HEK293 (cell line): Measurements from ENCODE around the gene CSNK1G3.

Experiments
- HOXC10 ChIP-seq: sonication (generic); formaldehyde crosslinking; IDR thresholded peaks from 2 replicates; pipeline ENCODE4 v1.8.1; 2023; ENCODE audit warnings: mild to moderate bottlenecking, missing genetic modification reagents
- KLF10 ChIP-seq: fragments of 450-650 bp; IDR thresholded peaks from 2 replicates; pipeline ENCODE4 v1.5.1; 2018; ENCODE audit warnings: missing biosample characterization, mild to moderate bottlenecking, missing genetic modification characterization
- KLF7 ChIP-seq: fragments of 450-650 bp; formaldehyde crosslinking; IDR thresholded peaks from 2 replicates; pipeline ENCODE4 v1.5.1; 2016; ENCODE audit warnings: missing biosample characterization, missing genetic modification characterization, borderline replicate concordance
- MZF1 ChIP-seq: fragments of 450-650 bp; formaldehyde crosslinking; IDR thresholded peaks from 2 replicates; pipeline ENCODE4 v1.5.1; 2017; ENCODE audit warnings: missing biosample characterization, missing genetic modification characterization, borderline replicate concordance
- RBAK ChIP-seq: fragments of 450-650 bp; formaldehyde crosslinking; IDR thresholded peaks from 2 replicates; pipeline ENCODE4 v1.5.1; 2016; ENCODE audit warnings: missing biosample characterization, missing genetic modification characterization
- SALL2 ChIP-seq: fragments of 450-650 bp; formaldehyde crosslinking; IDR thresholded peaks from 2 replicates; pipeline ENCODE4 v1.5.0; 2017; ENCODE audit warnings: missing biosample characterization, mild to moderate bottlenecking, missing genetic modification characterization, borderline replicate concordance
- SP3 ChIP-seq: fragments of 450-650 bp; formaldehyde crosslinking; IDR thresholded peaks from 2 replicates; pipeline ENCODE4 v1.5.1; 2016; ENCODE audit warnings: missing biosample characterization, missing genetic modification characterization
- YY2 ChIP-seq: fragments of 450-650 bp; formaldehyde crosslinking; IDR thresholded peaks from 2 replicates; pipeline ENCODE4 v1.5.1; 2016; ENCODE audit warnings: missing biosample characterization, missing genetic modification characterization
- ZFHX2 ChIP-seq: fragments of 450-650 bp; formaldehyde crosslinking; conservative IDR thresholded peaks from 2 replicates; pipeline ENCODE4 v1.5.1; 2016; ENCODE audit warnings: missing biosample characterization, missing genetic modification characterization
- ZNF112 ChIP-seq: fragments of 450-650 bp; formaldehyde crosslinking; IDR thresholded peaks from 2 replicates; pipeline ENCODE4 v1.5.0; 2017; ENCODE audit warnings: missing biosample characterization, missing genetic modification characterization
- ZNF16 ChIP-seq: fragments of 450-650 bp; formaldehyde crosslinking; IDR thresholded peaks from 2 replicates; pipeline ENCODE4 v1.5.1; 2016; ENCODE audit warnings: low read depth, missing biosample characterization, missing genetic modification characterization
- ZNF223 ChIP-seq: fragments of 450-650 bp; formaldehyde crosslinking; IDR thresholded peaks from 2 replicates; pipeline ENCODE4 v1.5.1; 2016; ENCODE audit warnings: missing biosample characterization, missing genetic modification characterization
- ZNF302 ChIP-seq: fragments of 450-650 bp; formaldehyde crosslinking; IDR thresholded peaks from 2 replicates; pipeline ENCODE4 v1.5.1; 2016; ENCODE audit warnings: missing biosample characterization, missing genetic modification characterization, low read depth
- ZNF571 ChIP-seq: fragments of 450-650 bp; formaldehyde crosslinking; IDR thresholded peaks from 2 replicates; pipeline ENCODE4 v1.5.0; 2017; ENCODE audit warnings: missing biosample characterization, missing genetic modification characterization
- ZNF610 ChIP-seq: fragments of 450-650 bp; formaldehyde crosslinking; IDR thresholded peaks from 2 replicates; pipeline ENCODE4 v1.5.1; 2016; ENCODE audit warnings: missing biosample characterization, missing genetic modification characterization, borderline replicate concordance
- ZNF621 ChIP-seq: fragments of 450-650 bp; formaldehyde crosslinking; IDR thresholded peaks from 2 replicates; pipeline ENCODE4 v1.5.1; 2017; ENCODE audit warnings: missing biosample characterization, missing genetic modification characterization
- ZNF626 ChIP-seq: fragments of 450-650 bp; sonication (Bioruptor Pico); formaldehyde crosslinking; IDR thresholded peaks from 2 replicates; pipeline ENCODE4 v1.5.1; 2018; ENCODE audit warnings: missing biosample characterization, missing genetic modification characterization, inconsistent platforms
- ZNF777 ChIP-seq: fragments of 450-650 bp; formaldehyde crosslinking; IDR thresholded peaks from 2 replicates; pipeline ENCODE4 v1.5.1; 2017; ENCODE audit warnings: missing biosample characterization, missing genetic modification characterization, borderline replicate concordance
- ZNF830 ChIP-seq: fragments of 450-650 bp; IDR thresholded peaks from 2 replicates; pipeline ENCODE4 v1.5.0; 2018; ENCODE audit warnings: missing biosample characterization, missing genetic modification characterization, low read depth, mild to moderate bottlenecking, moderate library complexity
- ZSCAN16 ChIP-seq: fragments of 450-650 bp; formaldehyde crosslinking; IDR thresholded peaks from 2 replicates; pipeline ENCODE4 v1.5.1; 2016; ENCODE audit warnings: missing biosample characterization, missing genetic modification characterization
- TF ChIP-seq, protein P1 (sequence below): fragments of 450-650 bp; formaldehyde crosslinking; IDR thresholded peaks from 2 replicates; pipeline ENCODE4 v1.5.1; 2016; ENCODE audit warnings: missing biosample characterization, missing genetic modification characterization
- TF ChIP-seq, protein P2 (sequence below): fragments of 450-650 bp; formaldehyde crosslinking; conservative IDR thresholded peaks from 2 replicates; pipeline ENCODE4 v1.5.1; 2016; ENCODE audit warnings: low read depth, missing biosample characterization, missing genetic modification characterization
- TF ChIP-seq, protein P3 (sequence below): fragments of 450-650 bp; formaldehyde crosslinking; IDR thresholded peaks from 2 replicates; pipeline ENCODE4 v1.5.1; 2016; ENCODE audit warnings: missing biosample characterization, missing genetic modification characterization
- TF ChIP-seq, protein P4 (sequence below): fragments of 450-650 bp; formaldehyde crosslinking; IDR thresholded peaks from 2 replicates; pipeline ENCODE4 v1.5.1; 2016; ENCODE audit warnings: missing biosample characterization, missing genetic modification characterization
- TF ChIP-seq, protein P5 (sequence below): fragments of 450-650 bp; IDR thresholded peaks from 2 replicates; pipeline ENCODE4 v1.5.1; 2018; ENCODE audit warnings: missing biosample characterization, missing genetic modification characterization
- TF ChIP-seq, protein P6 (sequence below): fragments of 450-650 bp; formaldehyde crosslinking; IDR thresholded peaks from 2 replicates; pipeline ENCODE4 v1.5.1; 2017; ENCODE audit warnings: missing biosample characterization, mild to moderate bottlenecking, missing genetic modification characterization, moderate library complexity

The CSNK1G3 gene

DNA sequence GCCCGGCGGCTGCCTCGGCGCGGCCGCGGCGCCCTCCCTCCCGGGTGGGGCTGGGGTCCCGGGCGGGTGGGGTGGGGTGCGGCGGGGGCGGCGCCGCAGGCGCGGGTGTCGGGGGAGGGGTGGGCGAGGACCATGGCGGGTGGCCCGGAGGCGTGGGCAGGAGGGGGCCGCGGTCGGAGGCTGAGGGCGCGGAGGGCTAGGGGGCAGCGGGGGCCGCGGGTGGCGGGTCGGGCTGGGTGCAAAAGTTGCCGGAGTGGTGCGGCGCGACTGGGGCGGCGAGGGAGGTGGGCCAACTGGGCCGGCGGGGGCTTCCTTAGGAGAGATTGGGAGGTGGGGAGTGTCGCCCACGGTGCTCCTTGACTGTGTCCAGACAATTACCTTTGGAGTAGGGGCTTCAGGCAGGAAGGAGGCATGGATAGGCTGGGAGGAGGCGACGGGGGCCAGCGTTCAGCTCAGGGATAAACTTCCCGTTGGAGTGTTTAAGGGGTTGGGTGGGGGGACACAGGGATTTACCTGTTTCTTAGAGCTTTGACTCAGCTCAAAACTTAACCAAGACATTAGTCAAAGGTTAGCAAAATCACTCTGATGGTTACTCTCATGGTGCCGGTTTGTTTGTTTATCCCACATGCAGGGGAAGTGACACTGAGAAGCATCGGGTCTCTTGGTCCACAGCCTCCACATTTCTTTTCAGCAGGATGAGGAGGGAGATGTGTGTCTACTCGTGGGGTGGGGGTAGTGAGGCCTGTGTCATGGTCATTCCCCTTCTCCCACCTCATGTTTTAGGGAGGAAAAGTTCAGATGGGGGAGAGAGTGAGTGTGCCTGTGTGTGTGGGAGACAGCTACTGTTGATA, 859 bp downstream of the CSNK1G3 start (continued):
- TF ChIP-seq ZNF112 (tag by site-specific recombination): no peak
- no peak for TF ChIP-seq KLF10 (tag by site-specific recombination)
- TF ChIP-seq, protein P1, sequence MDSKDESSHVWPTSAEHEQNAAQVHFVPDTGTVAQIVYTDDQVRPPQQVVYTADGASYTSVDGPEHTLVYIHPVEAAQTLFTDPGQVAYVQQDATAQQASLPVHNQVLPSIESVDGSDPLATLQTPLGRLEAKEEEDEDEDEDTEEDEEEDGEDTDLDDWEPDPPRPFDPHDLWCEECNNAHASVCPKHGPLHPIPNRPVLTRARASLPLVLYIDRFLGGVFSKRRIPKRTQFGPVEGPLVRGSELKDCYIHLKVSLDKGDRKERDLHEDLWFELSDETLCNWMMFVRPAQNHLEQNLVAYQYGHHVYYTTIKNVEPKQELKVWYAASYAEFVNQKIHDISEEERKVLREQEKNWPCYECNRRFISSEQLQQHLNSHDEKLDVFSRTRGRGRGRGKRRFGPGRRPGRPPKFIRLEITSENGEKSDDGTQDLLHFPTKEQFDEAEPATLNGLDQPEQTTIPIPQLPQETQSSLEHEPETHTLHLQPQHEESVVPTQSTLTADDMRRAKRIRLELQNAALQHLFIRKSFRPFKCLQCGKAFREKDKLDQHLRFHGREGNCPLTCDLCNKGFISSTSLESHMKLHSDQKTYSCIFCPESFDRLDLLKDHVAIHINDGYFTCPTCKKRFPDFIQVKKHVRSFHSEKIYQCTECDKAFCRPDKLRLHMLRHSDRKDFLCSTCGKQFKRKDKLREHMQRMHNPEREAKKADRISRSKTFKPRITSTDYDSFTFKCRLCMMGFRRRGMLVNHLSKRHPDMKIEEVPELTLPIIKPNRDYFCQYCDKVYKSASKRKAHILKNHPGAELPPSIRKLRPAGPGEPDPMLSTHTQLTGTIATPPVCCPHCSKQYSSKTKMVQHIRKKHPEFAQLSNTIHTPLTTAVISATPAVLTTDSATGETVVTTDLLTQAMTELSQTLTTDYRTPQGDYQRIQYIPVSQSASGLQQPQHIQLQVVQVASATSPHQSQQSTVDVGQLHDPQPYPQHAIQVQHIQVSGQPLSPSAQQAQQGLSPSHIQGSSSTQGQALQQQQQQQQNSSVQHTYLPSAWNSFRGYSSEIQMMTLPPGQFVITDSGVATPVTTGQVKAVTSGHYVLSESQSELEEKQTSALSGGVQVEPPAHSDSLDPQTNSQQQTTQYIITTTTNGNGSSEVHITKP (tag by site-specific recombination): 0 out of 2 replicates have a peak, but pooled peaks have one; percentile 18
- no peak for TF ChIP-seq KLF7 (tag by site-specific recombination)
- TF ChIP-seq SALL2 (tag by site-specific recombination): no peak
- TF ChIP-seq SP3 (tag by site-specific recombination): peak; percentile 28; the same call in 1 of the 2 replicates
- TF ChIP-seq MZF1: peak; percentile 51; the same call in 1 of the 2 replicates
- TF ChIP-seq, protein P2, sequence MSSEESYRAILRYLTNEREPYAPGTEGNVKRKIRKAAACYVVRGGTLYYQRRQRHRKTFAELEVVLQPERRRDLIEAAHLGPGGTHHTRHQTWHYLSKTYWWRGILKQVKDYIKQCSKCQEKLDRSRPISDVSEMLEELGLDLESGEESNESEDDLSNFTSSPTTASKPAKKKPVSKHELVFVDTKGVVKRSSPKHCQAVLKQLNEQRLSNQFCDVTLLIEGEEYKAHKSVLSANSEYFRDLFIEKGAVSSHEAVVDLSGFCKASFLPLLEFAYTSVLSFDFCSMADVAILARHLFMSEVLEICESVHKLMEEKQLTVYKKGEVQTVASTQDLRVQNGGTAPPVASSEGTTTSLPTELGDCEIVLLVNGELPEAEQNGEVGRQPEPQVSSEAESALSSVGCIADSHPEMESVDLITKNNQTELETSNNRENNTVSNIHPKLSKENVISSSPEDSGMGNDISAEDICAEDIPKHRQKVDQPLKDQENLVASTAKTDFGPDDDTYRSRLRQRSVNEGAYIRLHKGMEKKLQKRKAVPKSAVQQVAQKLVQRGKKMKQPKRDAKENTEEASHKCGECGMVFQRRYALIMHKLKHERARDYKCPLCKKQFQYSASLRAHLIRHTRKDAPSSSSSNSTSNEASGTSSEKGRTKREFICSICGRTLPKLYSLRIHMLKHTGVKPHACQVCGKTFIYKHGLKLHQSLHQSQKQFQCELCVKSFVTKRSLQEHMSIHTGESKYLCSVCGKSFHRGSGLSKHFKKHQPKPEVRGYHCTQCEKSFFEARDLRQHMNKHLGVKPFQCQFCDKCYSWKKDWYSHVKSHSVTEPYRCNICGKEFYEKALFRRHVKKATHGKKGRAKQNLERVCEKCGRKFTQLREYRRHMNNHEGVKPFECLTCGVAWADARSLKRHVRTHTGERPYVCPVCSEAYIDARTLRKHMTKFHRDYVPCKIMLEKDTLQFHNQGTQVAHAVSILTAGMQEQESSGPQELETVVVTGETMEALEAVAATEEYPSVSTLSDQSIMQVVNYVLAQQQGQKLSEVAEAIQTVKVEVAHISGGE (tag by site-specific recombination): peak; percentile 35; the same call in 1 of the 2 replicates
- no peak for TF ChIP-seq ZNF16 (tag by site-specific recombination)
- TF ChIP-seq ZNF302: no peak
- TF ChIP-seq ZNF571 (tag by site-specific recombination): no peak
- TF ChIP-seq, protein P3, sequence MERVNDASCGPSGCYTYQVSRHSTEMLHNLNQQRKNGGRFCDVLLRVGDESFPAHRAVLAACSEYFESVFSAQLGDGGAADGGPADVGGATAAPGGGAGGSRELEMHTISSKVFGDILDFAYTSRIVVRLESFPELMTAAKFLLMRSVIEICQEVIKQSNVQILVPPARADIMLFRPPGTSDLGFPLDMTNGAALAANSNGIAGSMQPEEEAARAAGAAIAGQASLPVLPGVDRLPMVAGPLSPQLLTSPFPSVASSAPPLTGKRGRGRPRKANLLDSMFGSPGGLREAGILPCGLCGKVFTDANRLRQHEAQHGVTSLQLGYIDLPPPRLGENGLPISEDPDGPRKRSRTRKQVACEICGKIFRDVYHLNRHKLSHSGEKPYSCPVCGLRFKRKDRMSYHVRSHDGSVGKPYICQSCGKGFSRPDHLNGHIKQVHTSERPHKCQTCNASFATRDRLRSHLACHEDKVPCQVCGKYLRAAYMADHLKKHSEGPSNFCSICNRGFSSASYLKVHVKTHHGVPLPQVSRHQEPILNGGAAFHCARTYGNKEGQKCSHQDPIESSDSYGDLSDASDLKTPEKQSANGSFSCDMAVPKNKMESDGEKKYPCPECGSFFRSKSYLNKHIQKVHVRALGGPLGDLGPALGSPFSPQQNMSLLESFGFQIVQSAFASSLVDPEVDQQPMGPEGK (tag by site-specific recombination): peak; percentile 86
- TF ChIP-seq, protein P4, sequence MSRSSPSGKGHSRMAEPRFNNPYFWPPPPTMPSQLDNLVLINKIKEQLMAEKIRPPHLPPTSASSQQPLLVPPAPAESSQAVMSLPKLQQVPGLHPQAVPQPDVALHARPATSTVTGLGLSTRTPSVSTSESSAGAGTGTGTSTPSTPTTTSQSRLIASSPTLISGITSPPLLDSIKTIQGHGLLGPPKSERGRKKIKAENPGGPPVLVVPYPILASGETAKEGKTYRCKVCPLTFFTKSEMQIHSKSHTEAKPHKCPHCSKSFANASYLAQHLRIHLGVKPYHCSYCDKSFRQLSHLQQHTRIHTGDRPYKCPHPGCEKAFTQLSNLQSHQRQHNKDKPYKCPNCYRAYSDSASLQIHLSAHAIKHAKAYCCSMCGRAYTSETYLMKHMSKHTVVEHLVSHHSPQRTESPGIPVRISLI (tag by site-specific recombination): no peak
- no peak for TF ChIP-seq ZNF777
- TF ChIP-seq ZNF621: no peak
- no peak for TF ChIP-seq ZSCAN16 (tag by site-specific recombination)
- no peak for TF ChIP-seq HOXC10 (CRISPR knock-in tag)
- TF ChIP-seq ZFHX2 (tag by site-specific recombination): peak; percentile 56
- TF ChIP-seq YY2 (tag by site-specific recombination): no peak
- no peak for TF ChIP-seq ZNF830 (tag by site-specific recombination)
- no peak for TF ChIP-seq ZNF626
- TF ChIP-seq, protein P5, sequence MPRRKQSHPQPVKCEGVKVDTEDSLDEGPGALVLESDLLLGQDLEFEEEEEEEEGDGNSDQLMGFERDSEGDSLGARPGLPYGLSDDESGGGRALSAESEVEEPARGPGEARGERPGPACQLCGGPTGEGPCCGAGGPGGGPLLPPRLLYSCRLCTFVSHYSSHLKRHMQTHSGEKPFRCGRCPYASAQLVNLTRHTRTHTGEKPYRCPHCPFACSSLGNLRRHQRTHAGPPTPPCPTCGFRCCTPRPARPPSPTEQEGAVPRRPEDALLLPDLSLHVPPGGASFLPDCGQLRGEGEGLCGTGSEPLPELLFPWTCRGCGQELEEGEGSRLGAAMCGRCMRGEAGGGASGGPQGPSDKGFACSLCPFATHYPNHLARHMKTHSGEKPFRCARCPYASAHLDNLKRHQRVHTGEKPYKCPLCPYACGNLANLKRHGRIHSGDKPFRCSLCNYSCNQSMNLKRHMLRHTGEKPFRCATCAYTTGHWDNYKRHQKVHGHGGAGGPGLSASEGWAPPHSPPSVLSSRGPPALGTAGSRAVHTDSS (tag by site-specific recombination): no peak
- no peak for TF ChIP-seq ZNF610
- TF ChIP-seq RBAK (tag by site-specific recombination): no peak
- no peak for TF ChIP-seq ZNF223 (tag by site-specific recombination)
- TF ChIP-seq, protein P6, sequence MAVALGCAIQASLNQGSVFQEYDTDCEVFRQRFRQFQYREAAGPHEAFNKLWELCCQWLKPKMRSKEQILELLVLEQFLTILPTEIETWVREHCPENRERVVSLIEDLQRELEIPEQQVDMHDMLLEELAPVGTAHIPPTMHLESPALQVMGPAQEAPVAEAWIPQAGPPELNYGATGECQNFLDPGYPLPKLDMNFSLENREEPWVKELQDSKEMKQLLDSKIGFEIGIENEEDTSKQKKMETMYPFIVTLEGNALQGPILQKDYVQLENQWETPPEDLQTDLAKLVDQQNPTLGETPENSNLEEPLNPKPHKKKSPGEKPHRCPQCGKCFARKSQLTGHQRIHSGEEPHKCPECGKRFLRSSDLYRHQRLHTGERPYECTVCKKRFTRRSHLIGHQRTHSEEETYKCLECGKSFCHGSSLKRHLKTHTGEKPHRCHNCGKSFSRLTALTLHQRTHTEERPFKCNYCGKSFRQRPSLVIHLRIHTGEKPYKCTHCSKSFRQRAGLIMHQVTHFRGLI: no peak
